Upper lobe of left lung (tissue), 4 donors: ENCODE results near the gene SPATS1.

Source experiments
- EP300 ChIP-seq, 4 donors: sonication (generic); formaldehyde crosslinking; IDR thresholded peaks; one replicate each; pipeline ENCODE4 v1.5.1; 2017; ENCODE audit warnings: antibody characterized with exemption in 4 of 4, control low read depth in 2 of 4
- POLR2A ChIP-seq, 4 donors: fragments of 450-650 bp; IDR thresholded peaks; one replicate each; pipeline ENCODE4 v1.5.1; 2016 to 2017; ENCODE audit warnings: antibody characterized with exemption in 4 of 4, mild to moderate bottlenecking in 2 of 4
- POLR2AphosphoS5 ChIP-seq, 2 donors: sonication (generic); formaldehyde crosslinking; IDR thresholded peaks; one replicate each; pipeline ENCODE4 v1.5.1; 2017; ENCODE audit warnings: antibody characterized with exemption in 2 of 2
- TF ChIP-seq, protein P1 (sequence below), 6 experiments: fragments of 450-650 bp in 4 of 6; fragments of 200-600 bp in 2 of 6; sonication (generic) in 2 of 6; IDR thresholded peaks; one replicate each; pipeline ENCODE4 v1.5.1; 2016 to 2019; ENCODE audit warnings: antibody characterized with exemption in 6 of 6

DNA sequence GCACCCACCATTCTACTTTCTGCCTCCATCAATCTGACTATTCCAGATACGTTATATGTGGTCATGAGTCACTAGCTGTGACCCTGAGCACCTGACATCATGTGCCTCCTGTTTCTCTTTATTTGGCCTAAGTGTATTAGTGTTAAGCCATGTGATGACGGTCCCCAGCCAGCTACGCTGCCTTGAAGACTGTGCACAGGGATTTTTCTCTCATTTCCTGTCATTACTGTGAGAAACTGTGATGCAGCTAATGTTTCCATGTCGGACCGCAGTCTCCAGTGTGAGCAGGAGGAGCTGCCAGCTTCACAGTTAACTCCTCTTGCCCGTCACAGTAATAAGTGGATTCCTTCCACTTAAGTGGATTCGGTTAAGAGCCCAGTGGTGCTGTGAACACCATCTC, 9.9 kb upstream of the SPATS1 start:
- TF ChIP-seq, protein P1, sequence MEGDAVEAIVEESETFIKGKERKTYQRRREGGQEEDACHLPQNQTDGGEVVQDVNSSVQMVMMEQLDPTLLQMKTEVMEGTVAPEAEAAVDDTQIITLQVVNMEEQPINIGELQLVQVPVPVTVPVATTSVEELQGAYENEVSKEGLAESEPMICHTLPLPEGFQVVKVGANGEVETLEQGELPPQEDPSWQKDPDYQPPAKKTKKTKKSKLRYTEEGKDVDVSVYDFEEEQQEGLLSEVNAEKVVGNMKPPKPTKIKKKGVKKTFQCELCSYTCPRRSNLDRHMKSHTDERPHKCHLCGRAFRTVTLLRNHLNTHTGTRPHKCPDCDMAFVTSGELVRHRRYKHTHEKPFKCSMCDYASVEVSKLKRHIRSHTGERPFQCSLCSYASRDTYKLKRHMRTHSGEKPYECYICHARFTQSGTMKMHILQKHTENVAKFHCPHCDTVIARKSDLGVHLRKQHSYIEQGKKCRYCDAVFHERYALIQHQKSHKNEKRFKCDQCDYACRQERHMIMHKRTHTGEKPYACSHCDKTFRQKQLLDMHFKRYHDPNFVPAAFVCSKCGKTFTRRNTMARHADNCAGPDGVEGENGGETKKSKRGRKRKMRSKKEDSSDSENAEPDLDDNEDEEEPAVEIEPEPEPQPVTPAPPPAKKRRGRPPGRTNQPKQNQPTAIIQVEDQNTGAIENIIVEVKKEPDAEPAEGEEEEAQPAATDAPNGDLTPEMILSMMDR (IDR thresholded peaks at IDR 0.05): no peak
- TF ChIP-seq POLR2AphosphoS5 (IDR thresholded peaks at IDR 0.05) (no peak), EP300 (IDR thresholded peaks at IDR 0.05) (no peak), POLR2A (IDR thresholded peaks at IDR 0.05) (no peak)
